ENCODE measurements around the gene UBE2QL1.
"Not testable (repeated sequence)": the region's sequence is repeated elsewhere in the genome, so short reads cannot be mapped to it uniquely, and the experiment has no call there.

- not testable (repeated sequence) for TF ChIP-seq E2F6 (IDR thresholded peaks at IDR 0.05); MAX (IDR thresholded peaks at IDR 0.05); ZNF274 (IDR thresholded peaks at IDR 0.05; ENCODE audit: borderline replicate concordance, extremely low read depth, low read length); SRF (IDR thresholded peaks at IDR 0.05; ENCODE audit: low read depth, low read length); JUN (IDR thresholded peaks at IDR 0.05; ENCODE audit: low read depth, low read length); ATF3 (IDR thresholded peaks at IDR 0.05; ENCODE audit: insufficient read depth, low read depth, low read length); SP1 (IDR thresholded peaks at IDR 0.05; ENCODE audit: low read depth, low read length); BRCA1 (IDR thresholded peaks at IDR 0.05; ENCODE audit: low read depth, low read length); CEBPB (IDR thresholded peaks at IDR 0.05; ENCODE audit: low read depth, low read length)
Measured at GRCh38 chr5:6515812-6516211, 67.2 kb downstream of the UBE2QL1 start.

Data from H1 (cell line).